Psoas muscle (tissue), 8 donors: ENCODE measurements around the gene SMARCA2. TPM values are rescaled to one million over a fixed set of nuclear protein-coding genes. Genes with fewer than 3 reads are reported as not detected.

Experiments
- ATAC-seq, 4 donors: fragments of 200-7000 bp; cut with Tn5 transposase; one replicate each; pipeline ENCODE4 v1.9.1; 2020; ENCODE audit warnings: moderate library complexity in 3 of 4, mild to moderate bottlenecking in 2 of 4
- DNase-seq, 2 donors: peaks; one replicate each; pipeline ENCODE4 v3.0.0-alpha.2; 2020
- H3K27ac ChIP-seq: fragments of 200-600 bp; one replicate; pipeline ENCODE4 v1.8.0; 2022
- H3K27me3 ChIP-seq, 3 donors: fragments of 200-600 bp in 1 of 3; one replicate each; pipeline versions ENCODE4 v1.6.1 to v1.8.0; 2013 to 2022; ENCODE audit warnings: low read length in 2 of 3, mild to moderate bottlenecking in 2 of 3, moderate library complexity in 1 of 3; ENCODE audit not compliant: insufficient read depth in 3 of 3
- H3K36me3 ChIP-seq, 2 donors: fragments of 200-600 bp in 1 of 2; one replicate each; pipeline versions ENCODE4 v1.6.1 to v1.8.0; 2013 to 2022; ENCODE audit warnings: low read depth in 1 of 2, mild to moderate bottlenecking in 1 of 2, moderate library complexity in 1 of 2; ENCODE audit not compliant: insufficient read depth in 1 of 2
- H3K4me1 ChIP-seq: fragments of 200-600 bp; one replicate; pipeline ENCODE4 v1.8.0; 2022
- H3K4me3 ChIP-seq: fragments of 200-600 bp; one replicate; pipeline ENCODE4 v1.8.0; 2022; ENCODE audit warnings: mild to moderate bottlenecking
- H3K9me3 ChIP-seq: fragments of 200-600 bp; one replicate; pipeline ENCODE4 v1.8.0; 2022
- CTCF ChIP-seq: fragments of 200-600 bp; IDR thresholded peaks from one replicate; pipeline ENCODE4 v1.8.0; 2022; ENCODE audit warnings: antibody characterized with exemption
- WGBS, 3 donors: extraction: QIAGEN DNeasy Blood & Tissue Kit; methylation state at CpG; one replicate each; pipeline versions ENCODE4 v1.1.6 to v1.1.7; 2013; 5-methylcytosine and 5-hydroxymethylcytosine counted together
- intact Hi-C, 2 donors: fragments of 100-400 bp; cut with DNase I; formaldehyde crosslinking; loops; one replicate each; pipeline versions ENCODE4 v1.11.0 to v1.14.2; 2022
- polyA plus RNA-seq, 3 donors: library from polyadenylated mRNA; stranded (reverse); fragments of 200-250 nt; gene quantifications; one replicate each; pipeline ENCODE4 v1.2.3, GENCODE V29; 2013
- total RNA-seq, 4 donors: library from RNA; stranded (reverse); fragmentation: NEBNext Ultra II Directional in 2 of 4; extraction: Animal tissue kit (Norgen Biotek cat#: 25700) in 2 of 4; gene quantifications; one replicate each; pipeline versions ENCODE4 v1.2.1 to v1.2.4, GENCODE V29; 2021 to 2023
- donor health status: healthy with polysubstance abuse.
- donor health status: DM: no; HTN: no; CAD: no; lungs with moderate emphysema.
- donor health status: Bipolar disorder and iron deficiency.
- donor health status: healthy.
- donor health status: DM: yes; HTN: yes; CAD: no.
- donor health status: DM: no; HTN: no; CAD: no.
- donor health status: DM: no; HTN: no; CAD: no.
- donor health status: DM: yes; HTN: yes; CAD: no.

The SMARCA2 gene
- total and polyA plus RNA-seq, 7 donors = 13.8 to 97.2 (median 64.6) TPM

- intact Hi-C loops = loop anchor here in 1 of 2 donors (5.0 kb wide), 1 partner anchor 500 kb away; no protein-coding TSS in a partner anchor
- TF ChIP-seq CTCF = no peak
- Histone ChIP-seq H3K27ac (no peak overlapping the region), H3K4me1 (peaks cover 5% of the 10 kb centered on the region), H3K9me3 (no peaks in the 10 kb centered on the region), H3K4me3 (no peak overlapping the region), H3K27me3 (no peaks in the 10 kb centered on the region), H3K36me3 (no peaks in the 10 kb centered on the region)
- no peak for DNase-seq
- WGBS, 3 donors = 68 to 83% (median 69%) methylated on average over 4 of the region's 4 CpGs
- peak in 1 of 4 donors; percentile 43 for ATAC-seq
Measured at GRCh38 chr9:2227144-2227867, 212.2 kb downstream of the SMARCA2 start.

GRCh38 chr9:2228132-2228531 lies 213.0 kb downstream of the SMARCA2 start:
- Histone ChIP-seq H3K4me3 (no peak overlapping the region), H3K27ac (no peak overlapping the region), H3K36me3 (no peaks in the 10 kb centered on the region), H3K4me1 (peaks cover 5% of the 10 kb centered on the region), H3K27me3 (no peaks in the 10 kb centered on the region), H3K9me3 (no peaks in the 10 kb centered on the region)
- DNase-seq (peak in 1 of 2 donors; percentile 54), ATAC-seq (peak in 3 of 4 donors; percentile 54 to 73 (median 65))
- TF ChIP-seq CTCF = peak; percentile 46
- 44 to 53% (median 50%) methylated on average over 2 of the region's 2 CpGs for WGBS, 3 donors
- intact Hi-C loops = loop anchor here in 1 of 2 donors (5.0 kb wide), 1 partner anchor 499 kb away; no protein-coding TSS in a partner anchor

- peaks cover 5% of the 10 kb centered on the region for H3K4me1 ChIP-seq
- no peaks in the 10 kb centered on the region for H3K9me3 ChIP-seq
- WGBS, 3 donors = 88 to 93% (median 90%) methylated on average over 2 of the region's 2 CpGs
- no peak for ATAC-seq
- no peaks in the 10 kb centered on the region for H3K36me3 ChIP-seq
- H3K27ac ChIP-seq = no peak overlapping the region
- intact Hi-C loops = loop anchor here in 1 of 2 donors (5.0 kb wide), 1 partner anchor 499 kb away; no protein-coding TSS in a partner anchor
- no peak for TF ChIP-seq CTCF
- no peak for DNase-seq
- H3K27me3 ChIP-seq = no peaks in the 10 kb centered on the region
- H3K4me3 ChIP-seq = no peak overlapping the region
Measured at GRCh38 chr9:2228641-2229040, 213.5 kb downstream of the SMARCA2 start.

GRCh38 chr9:2229109-2229721 lies 214.1 kb downstream of the SMARCA2 start:
- ATAC-seq = no peak
- H3K27me3 ChIP-seq = no peaks in the 10 kb centered on the region
- DNase-seq = no peak
- no peak overlapping the region for H3K4me3 ChIP-seq
- intact Hi-C loops = loop anchor here in 1 of 2 donors (5.0 kb wide), 1 partner anchor 498 kb away; no protein-coding TSS in a partner anchor
- no peaks in the 10 kb centered on the region for H3K9me3 ChIP-seq
- 64 to 77% (median 68%) methylated on average over 3 of the region's 3 CpGs for WGBS, 3 donors
- no peaks in the 10 kb centered on the region for H3K36me3 ChIP-seq
- H3K27ac ChIP-seq = peak overlapping the region; percentile 27
- TF ChIP-seq CTCF = no peak
- H3K4me1 ChIP-seq = peaks cover 5% of the 10 kb centered on the region
